CD4-positive, alpha-beta T cell (primary cell): ENCODE results near the gene SPEM1. TPM values are rescaled to one million over a fixed set of nuclear protein-coding genes. Genes with fewer than 3 reads are reported as not detected.

Source experiments
- ATAC-seq: fragments of 200-7000 bp; cut with Tn5 transposase; one replicate; pipeline ENCODE4 v1.10.0; 2022; ENCODE audit warnings: mild to moderate bottlenecking; ENCODE audit not compliant: poor library complexity
- CTCF ChIA-PET: fragments of 350-600 bp; sonication (Branson Sonifier 250); formaldehyde crosslinking; loops from one replicate; lab custom pipeline; 2021; ENCODE audit warnings: antibody characterized with exemption, inconsistent platforms; lab: Charles Lee
- POLR2A ChIA-PET: fragments of 350-600 bp; sonication (Branson Sonifier 250); formaldehyde crosslinking; loops from one replicate; lab custom pipeline; 2021; ENCODE audit warnings: antibody characterized with exemption, inconsistent platforms; lab: Charles Lee
- DNase-seq, 14 experiments: peaks; one replicate each; pipeline ENCODE4 v3.0.0-alpha.2; 2013 to 2020; ENCODE audit warnings: mixed read lengths in 2 of 14
- H3K27ac ChIP-seq, 2 donors: one replicate each; pipeline versions ENCODE4 v1.5.1 to v1.7.0; 2013; ENCODE audit warnings: low read length in 2 of 2, low read depth in 1 of 2, mild to moderate bottlenecking in 1 of 2
- H3K27me3 ChIP-seq, 2 experiments: 1 replicate in 1 of 2; 2 replicates in 1 of 2; pipeline versions ENCODE4 v1.6.1 to v1.7.0; 2013; ENCODE audit warnings: low read length in 2 of 2, control low read depth in 1 of 2, mild to moderate bottlenecking in 1 of 2, moderate library complexity in 1 of 2; ENCODE audit not compliant: insufficient read depth in 2 of 2, control insufficient read depth in 1 of 2
- H3K36me3 ChIP-seq: one replicate; pipeline ENCODE4 v1.6.1; 2013; ENCODE audit warnings: low read length, control low read depth; ENCODE audit not compliant: insufficient read depth
- H3K4me1 ChIP-seq: one replicate; pipeline ENCODE4 v1.6.1; 2013; ENCODE audit warnings: low read length, control low read depth; ENCODE audit not compliant: insufficient read depth
- H3K4me3 ChIP-seq: one replicate; pipeline ENCODE4 v1.5.1; 2013; ENCODE audit warnings: mild to moderate bottlenecking, low read length, moderate library complexity
- H3K9me3 ChIP-seq, 2 experiments: 1 replicate in 1 of 2; 2 replicates in 1 of 2; pipeline versions ENCODE4 v1.6.1 to v1.7.0; 2013; ENCODE audit warnings: low read length in 2 of 2, mild to moderate bottlenecking in 2 of 2, control low read depth in 1 of 2, moderate library complexity in 1 of 2; ENCODE audit not compliant: control insufficient read depth in 1 of 2, insufficient read depth in 1 of 2
- H3K27ac Mint-ChIP-seq: one replicate; pipeline ENCODE4 v1.8.0; 2020; ENCODE audit warnings: mixed read lengths
- H3K27me3 Mint-ChIP-seq: one replicate; pipeline ENCODE4 v1.8.0; 2021; ENCODE audit warnings: mixed read lengths
- H3K36me3 Mint-ChIP-seq: one replicate; pipeline ENCODE4 v1.8.0; 2021; ENCODE audit warnings: low read depth, mixed read lengths
- H3K4me1 Mint-ChIP-seq: one replicate; pipeline ENCODE4 v1.8.0; 2021; ENCODE audit warnings: low read depth, mixed read lengths
- H3K4me3 Mint-ChIP-seq: one replicate; pipeline ENCODE4 v1.8.0; 2020; ENCODE audit warnings: mild to moderate bottlenecking, mixed read lengths
- H3K9me3 Mint-ChIP-seq: one replicate; pipeline ENCODE4 v1.8.0; 2020; ENCODE audit warnings: mixed read lengths
- intact Hi-C, 2 experiments: fragments of 100-400 bp; cut with DNase I in 1 of 2; cut with micrococcal nuclease in 1 of 2; formaldehyde crosslinking; loops; one replicate each; pipeline versions ENCODE4 v1.15.1 to v1.9.0; 2023 to 2025; cut with DNase I, micrococcal nuclease
- total RNA-seq, 174 experiments: library from RNA in 2 of 174; stranded (reverse) in 2 of 174; gene quantifications; one replicate each; pipeline ENCODE4 v1.2.3 and lab custom pipeline; 2021 to 2026
- TF ChIP-seq, protein P1 (sequence below): fragments of 200-600 bp; IDR thresholded peaks from one replicate; pipeline ENCODE4 v1.8.0; 2022; ENCODE audit warnings: antibody characterized with exemption, mild to moderate bottlenecking

Gene SPEM1
- total RNA-seq, 2 experiments from 2014 or later = not detected

DNA sequence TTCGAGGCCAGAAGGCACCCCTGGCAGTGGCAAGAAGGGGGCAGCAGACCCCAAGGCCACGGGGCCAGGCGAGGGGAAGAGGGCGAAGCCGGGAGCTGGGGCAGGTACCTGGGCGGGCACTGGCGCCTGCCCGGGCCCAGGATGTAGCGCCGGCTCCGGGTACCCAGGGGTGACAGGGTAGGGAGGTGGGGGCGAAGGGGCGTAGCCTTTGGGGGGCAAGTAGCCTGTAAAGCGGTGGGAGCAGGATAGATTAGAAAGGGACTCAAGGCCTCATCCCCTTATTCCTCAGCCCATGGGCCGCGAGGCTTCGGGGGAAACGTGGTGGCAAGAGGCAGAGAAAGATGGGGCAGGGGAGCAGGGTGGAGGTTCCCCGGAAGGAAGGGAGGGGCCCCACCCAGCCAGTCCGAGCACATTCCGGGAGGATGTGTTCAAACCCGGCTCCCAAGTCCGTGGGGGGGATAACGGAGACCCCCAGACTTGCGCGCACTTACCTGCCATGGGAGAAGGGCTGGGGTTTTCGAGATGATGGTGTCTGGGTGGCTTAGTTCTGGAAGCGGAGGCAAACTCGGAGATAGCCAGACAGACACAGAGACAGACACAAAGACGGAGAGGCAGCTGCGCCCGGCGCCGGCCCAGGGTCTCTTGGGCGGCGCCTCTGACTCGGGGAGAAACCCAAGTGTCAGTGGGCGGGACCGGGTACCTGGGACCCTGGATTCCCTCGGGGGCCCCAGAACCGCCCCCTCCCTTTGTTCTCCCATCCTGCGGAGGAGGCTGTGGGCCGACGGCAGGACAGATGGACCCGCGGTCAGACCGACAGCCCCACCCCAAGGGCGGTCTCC, 26.3 kb upstream of the SPEM1 start:
- intact Hi-C loops = loop anchor here (1.0 to 5.0 kb wide), 3 partner anchors 10 to 38 kb away; partner anchors contain the start of gene TMEM256 (in 2 of the 2)
- DNase-seq (peak in 12 of 14 experiments; percentile 44 to 91 (median 65)), ATAC-seq (peak; percentile 69)
- Histone ChIP-seq H3K27me3 (no peaks in the 10 kb centered on the region), H3K36me3 (peaks cover 39% of the 10 kb centered on the region), H3K9me3 (no peaks in the 10 kb centered on the region), H3K4me1 (peaks cover 49% of the 10 kb centered on the region), H3K27ac (peak overlapping the region; percentile 68 to 79), H3K4me3 (peak overlapping the region; percentile 82)
- H3K36me3 Mint-ChIP-seq = peaks cover 48% of the 10 kb centered on the region
- POLR2A ChIA-PET = interaction anchor here (0.8 to 2.9 kb wide), 6 partner anchors 9 to 294 kb away, joined by 3 to 31 read pairs (median 8); partner anchors contain the start of genes ACAP1, CHRNB1, TMEM102 and TMEM256
- peak overlapping the region; percentile 96 for H3K4me3 Mint-ChIP-seq
- TF ChIP-seq, protein P1, sequence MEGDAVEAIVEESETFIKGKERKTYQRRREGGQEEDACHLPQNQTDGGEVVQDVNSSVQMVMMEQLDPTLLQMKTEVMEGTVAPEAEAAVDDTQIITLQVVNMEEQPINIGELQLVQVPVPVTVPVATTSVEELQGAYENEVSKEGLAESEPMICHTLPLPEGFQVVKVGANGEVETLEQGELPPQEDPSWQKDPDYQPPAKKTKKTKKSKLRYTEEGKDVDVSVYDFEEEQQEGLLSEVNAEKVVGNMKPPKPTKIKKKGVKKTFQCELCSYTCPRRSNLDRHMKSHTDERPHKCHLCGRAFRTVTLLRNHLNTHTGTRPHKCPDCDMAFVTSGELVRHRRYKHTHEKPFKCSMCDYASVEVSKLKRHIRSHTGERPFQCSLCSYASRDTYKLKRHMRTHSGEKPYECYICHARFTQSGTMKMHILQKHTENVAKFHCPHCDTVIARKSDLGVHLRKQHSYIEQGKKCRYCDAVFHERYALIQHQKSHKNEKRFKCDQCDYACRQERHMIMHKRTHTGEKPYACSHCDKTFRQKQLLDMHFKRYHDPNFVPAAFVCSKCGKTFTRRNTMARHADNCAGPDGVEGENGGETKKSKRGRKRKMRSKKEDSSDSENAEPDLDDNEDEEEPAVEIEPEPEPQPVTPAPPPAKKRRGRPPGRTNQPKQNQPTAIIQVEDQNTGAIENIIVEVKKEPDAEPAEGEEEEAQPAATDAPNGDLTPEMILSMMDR = no peak
- peak overlapping the region; percentile 94 for H3K27ac Mint-ChIP-seq
- CTCF ChIA-PET = interaction anchor here (1.1 to 1.8 kb wide), 4 partner anchors 10 to 43 kb away, joined by 4 to 10 read pairs (median 7); partner anchors contain the start of gene TMEM256
- H3K27me3 Mint-ChIP-seq = no peaks in the 10 kb centered on the region
- no peaks in the 10 kb centered on the region for H3K9me3 Mint-ChIP-seq
- H3K4me1 Mint-ChIP-seq = peaks cover 36% of the 10 kb centered on the region

DNA sequence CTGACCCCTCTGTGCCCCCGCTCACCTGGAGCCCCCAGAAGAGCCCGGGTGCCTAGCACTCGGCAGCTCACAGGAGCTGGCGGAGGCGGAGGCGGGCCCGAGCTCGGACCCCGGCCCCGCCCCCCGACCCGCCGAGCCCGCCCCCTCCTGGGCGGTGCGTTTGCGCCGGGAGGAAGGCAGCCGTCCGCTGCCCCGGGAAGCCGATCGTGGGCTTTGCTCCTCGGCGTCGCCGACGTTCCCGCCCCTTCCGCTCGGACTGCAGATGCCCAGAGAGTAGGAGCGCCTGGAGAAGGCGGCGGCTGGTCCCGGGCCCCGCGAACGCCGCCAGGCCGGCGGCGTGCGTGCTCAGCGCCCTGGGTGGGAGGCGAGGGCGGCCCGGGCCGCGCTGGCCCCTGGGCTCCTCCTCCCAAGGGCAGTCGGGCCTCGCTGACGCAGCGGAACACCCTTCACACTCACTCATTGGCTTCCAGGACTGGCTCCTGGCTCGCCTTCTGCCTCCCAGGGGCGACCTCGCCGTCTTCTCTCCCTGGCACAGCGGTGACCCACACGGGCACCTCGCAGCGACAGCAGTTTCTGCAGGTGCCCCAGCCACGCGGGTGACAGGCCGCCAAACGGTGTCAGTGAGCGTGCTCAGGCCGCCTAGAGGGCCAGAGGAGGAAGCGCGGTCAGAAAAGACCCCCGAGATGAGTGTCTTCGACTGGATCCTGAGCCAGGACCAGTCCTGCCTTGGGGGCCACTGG, 25.5 kb upstream of the SPEM1 start, which contains the start of gene PLSCR3:
PLSCR3 (minus strand) TSS at position 74 of the 740 bp plus-strand sequence. CDS start 415 bp downstream, outside the sequence.
- TF ChIP-seq, protein P1 = peak; percentile 20
- Mint-ChIP-seq H3K4me1 (peaks cover 37% of the 10 kb centered on the region), H3K36me3 (peaks cover 40% of the 10 kb centered on the region), H3K9me3 (no peaks in the 10 kb centered on the region), H3K27ac (peak within 1 kb of the TSS; percentile 94), H3K4me3 (peak within 1 kb of the TSS; percentile 96), H3K27me3 (no peaks in the 10 kb centered on the region)
- Histone ChIP-seq H3K9me3 (no peaks in the 10 kb centered on the region), H3K36me3 (peaks cover 32% of the 10 kb centered on the region), H3K4me1 (peaks cover 48% of the 10 kb centered on the region), H3K4me3 (peak within 1 kb of the TSS; percentile 82), H3K27me3 (no peaks in the 10 kb centered on the region), H3K27ac (peak within 1 kb of the TSS; percentile 68 to 79)
- peak; percentile 56 to 90 (median 80) for DNase-seq
- ChIA-PET POLR2A (interaction anchor here (0.8 to 2.9 kb wide), 7 partner anchors 9 to 293 kb away, joined by 3 to 31 read pairs (median 6); partner anchors contain the start of genes ACAP1, CHRNB1, TMEM102 and TMEM256), CTCF (interaction anchor here (0.9 to 1.8 kb wide), 5 partner anchors 9 to 42 kb away, joined by 4 to 10 read pairs (median 6); partner anchors contain the start of gene TMEM256)
- intact Hi-C loops = loop anchor here (1.0 to 5.0 kb wide), 4 partner anchors 10 to 93 kb away; partner anchors contain the start of gene TMEM256 (in 2 of the 2)
- ATAC-seq = peak; percentile 87

DNA sequence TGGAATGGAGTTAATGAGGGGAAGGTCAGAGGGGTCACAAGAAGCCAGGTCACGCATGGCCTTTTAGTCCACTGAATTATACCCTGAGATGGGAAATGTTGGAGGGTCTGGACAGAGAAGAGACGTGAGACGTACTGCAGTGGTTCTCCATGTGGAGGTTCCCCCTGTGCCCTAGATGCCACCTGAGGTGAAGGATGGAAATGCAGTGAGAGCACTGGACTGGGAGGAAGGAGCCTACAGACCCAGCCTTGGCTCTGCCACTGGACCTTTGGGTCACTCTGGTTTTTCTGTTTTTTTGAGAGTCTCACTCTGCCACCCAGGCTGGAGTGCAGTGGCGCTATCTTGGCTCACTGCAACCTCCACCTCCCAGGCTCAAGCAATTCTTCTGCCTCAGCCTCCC, 24.0 kb upstream of the SPEM1 start:
- Histone ChIP-seq H3K9me3 (no peaks in the 10 kb centered on the region), H3K27ac (no peak overlapping the region), H3K36me3 (peaks cover 16% of the 10 kb centered on the region), H3K4me3 (no peak overlapping the region), H3K27me3 (no peaks in the 10 kb centered on the region), H3K4me1 (peaks cover 33% of the 10 kb centered on the region)
- Mint-ChIP-seq H3K27me3 (no peaks in the 10 kb centered on the region), H3K4me3 (peak overlapping the region; percentile 65), H3K9me3 (no peaks in the 10 kb centered on the region), H3K27ac (peak overlapping the region; percentile 24), H3K4me1 (peaks cover 36% of the 10 kb centered on the region), H3K36me3 (peaks cover 25% of the 10 kb centered on the region)
- TF ChIP-seq, protein P1 = no peak
- POLR2A ChIA-PET = interaction anchor here (1.3 kb wide), 1 partner anchor 8 kb away, joined by 6 read pairs; the partner anchor contains the start of gene TMEM256
- ATAC-seq = no peak
- intact Hi-C loops = loop anchor here in 1 of 2 experiments (5.0 kb wide), 1 partner anchor 91 kb away; no protein-coding TSS in a partner anchor
- CTCF ChIA-PET = interaction anchor here (1.4 kb wide), 1 partner anchor 12 kb away, joined by 4 read pairs; no protein-coding TSS in a partner anchor
- DNase-seq = no peak
